Lower leg skin (tissue), 4 donors: ENCODE results near the gene POC1A. TPM values are rescaled to one million over a fixed set of nuclear protein-coding genes. Genes with fewer than 3 reads are reported as not detected.

Source experiments
- DNase-seq, 2 donors: peaks; one replicate each; pipeline ENCODE4 v3.0.0-alpha.2; 2019; ENCODE audit warnings: low spot score in 2 of 2
- H3K4me3 ChIP-seq: fragments of 200-600 bp; sonication (generic); 2 replicates; pipeline ENCODE4 v1.5.1; 2017; ENCODE audit warnings: mild to moderate bottlenecking, low read depth; ENCODE audit not compliant: poor library complexity, severe bottlenecking
- POLR2A ChIP-seq, 2 donors: fragments of 450-650 bp; IDR thresholded peaks; one replicate each; pipeline ENCODE4 v1.6.1; 2016 to 2017; ENCODE audit warnings: antibody characterized with exemption in 2 of 2, mild to moderate bottlenecking in 1 of 2, moderate library complexity in 1 of 2
- WGBS, 2 donors: methylation state at CpG; one replicate each; pipeline ENCODE4 v1.1.5; 2018; 5-methylcytosine and 5-hydroxymethylcytosine counted together
- intact Hi-C: fragments of 100-400 bp; cut with DNase I; formaldehyde crosslinking; loops from one replicate; pipeline ENCODE4 v1.15.0; 2023; ENCODE audit warnings: low total_unique reads
- total RNA-seq, 4 donors: library from RNA; depleted of rRNA; stranded (reverse); fragments of >200 nt; gene quantifications; one replicate each; pipeline ENCODE4 v1.1.0, GENCODE V29; 2016
- TF ChIP-seq, protein P1 (sequence below), 3 donors: fragments of 450-650 bp; IDR thresholded peaks; one replicate each; pipeline ENCODE4 v1.5.1; 2016; ENCODE audit warnings: antibody characterized with exemption in 3 of 3, mild to moderate bottlenecking in 3 of 3, moderate library complexity in 2 of 3

Gene POC1A
- total RNA-seq, 4 donors from 2014 or later, result 1.6 to 4.9 (median 1.9) TPM

DNA sequence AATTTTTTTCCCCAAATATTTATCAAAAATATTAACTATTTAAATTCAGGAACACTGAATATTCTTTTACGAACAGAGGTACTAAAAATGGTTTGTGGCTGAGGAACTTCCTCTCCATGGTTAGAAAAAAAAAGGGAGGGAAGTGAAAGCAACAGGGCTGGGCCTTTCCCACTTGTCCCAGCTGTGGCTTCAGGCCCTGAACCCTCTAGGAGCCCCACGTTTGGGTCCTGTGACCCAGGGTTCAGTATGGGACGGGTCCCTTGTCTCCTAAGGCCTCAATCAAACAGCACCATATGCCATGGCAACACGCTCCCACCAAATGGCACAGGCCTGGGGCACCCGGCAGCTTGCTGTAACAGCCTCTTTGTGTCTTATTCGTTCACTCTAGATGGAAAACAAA lies 32.4 kb downstream of the POC1A start:
- intact Hi-C loops, result loop anchor here (5.0 kb wide), 1 partner anchor 120 kb away; no protein-coding TSS in a partner anchor
- DNase-seq, result no peak
- no peak for TF ChIP-seq POLR2A (IDR thresholded peaks at IDR 0.05)
- TF ChIP-seq, protein P1, sequence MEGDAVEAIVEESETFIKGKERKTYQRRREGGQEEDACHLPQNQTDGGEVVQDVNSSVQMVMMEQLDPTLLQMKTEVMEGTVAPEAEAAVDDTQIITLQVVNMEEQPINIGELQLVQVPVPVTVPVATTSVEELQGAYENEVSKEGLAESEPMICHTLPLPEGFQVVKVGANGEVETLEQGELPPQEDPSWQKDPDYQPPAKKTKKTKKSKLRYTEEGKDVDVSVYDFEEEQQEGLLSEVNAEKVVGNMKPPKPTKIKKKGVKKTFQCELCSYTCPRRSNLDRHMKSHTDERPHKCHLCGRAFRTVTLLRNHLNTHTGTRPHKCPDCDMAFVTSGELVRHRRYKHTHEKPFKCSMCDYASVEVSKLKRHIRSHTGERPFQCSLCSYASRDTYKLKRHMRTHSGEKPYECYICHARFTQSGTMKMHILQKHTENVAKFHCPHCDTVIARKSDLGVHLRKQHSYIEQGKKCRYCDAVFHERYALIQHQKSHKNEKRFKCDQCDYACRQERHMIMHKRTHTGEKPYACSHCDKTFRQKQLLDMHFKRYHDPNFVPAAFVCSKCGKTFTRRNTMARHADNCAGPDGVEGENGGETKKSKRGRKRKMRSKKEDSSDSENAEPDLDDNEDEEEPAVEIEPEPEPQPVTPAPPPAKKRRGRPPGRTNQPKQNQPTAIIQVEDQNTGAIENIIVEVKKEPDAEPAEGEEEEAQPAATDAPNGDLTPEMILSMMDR (IDR thresholded peaks at IDR 0.05), result no peak
- WGBS, 2 donors, result 65% methylated on average over 6 of the region's 6 CpGs
- no peak overlapping the region for H3K4me3 ChIP-seq

DNA sequence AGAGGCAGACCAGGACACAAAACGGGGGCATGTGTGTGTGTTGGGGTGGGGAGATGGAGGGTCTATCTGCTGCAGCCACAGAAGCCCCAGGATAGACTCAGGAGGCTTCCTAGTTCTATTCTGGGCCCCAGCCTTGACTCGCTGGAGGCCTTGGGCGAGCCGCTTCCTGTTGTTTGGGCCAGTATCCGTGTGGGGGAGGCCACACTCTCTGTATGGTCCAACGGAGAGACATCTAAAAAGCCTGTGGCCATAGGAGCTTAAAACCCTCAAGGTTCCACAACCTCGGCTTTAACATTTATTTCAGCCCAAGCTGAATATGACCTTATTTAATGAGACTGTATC lies 32.8 kb downstream of the POC1A start:
- DNase-seq, result no peak
- intact Hi-C loops, result loop anchor here (5.0 kb wide), 1 partner anchor 119 kb away; no protein-coding TSS in a partner anchor
- WGBS, 2 donors, result 24 to 40% methylated on average over 7 of the region's 7 CpGs
- no peak overlapping the region for H3K4me3 ChIP-seq
- TF ChIP-seq, protein P1 (IDR thresholded peaks at IDR 0.05), result no peak
- no peak for TF ChIP-seq POLR2A (IDR thresholded peaks at IDR 0.05)

DNA sequence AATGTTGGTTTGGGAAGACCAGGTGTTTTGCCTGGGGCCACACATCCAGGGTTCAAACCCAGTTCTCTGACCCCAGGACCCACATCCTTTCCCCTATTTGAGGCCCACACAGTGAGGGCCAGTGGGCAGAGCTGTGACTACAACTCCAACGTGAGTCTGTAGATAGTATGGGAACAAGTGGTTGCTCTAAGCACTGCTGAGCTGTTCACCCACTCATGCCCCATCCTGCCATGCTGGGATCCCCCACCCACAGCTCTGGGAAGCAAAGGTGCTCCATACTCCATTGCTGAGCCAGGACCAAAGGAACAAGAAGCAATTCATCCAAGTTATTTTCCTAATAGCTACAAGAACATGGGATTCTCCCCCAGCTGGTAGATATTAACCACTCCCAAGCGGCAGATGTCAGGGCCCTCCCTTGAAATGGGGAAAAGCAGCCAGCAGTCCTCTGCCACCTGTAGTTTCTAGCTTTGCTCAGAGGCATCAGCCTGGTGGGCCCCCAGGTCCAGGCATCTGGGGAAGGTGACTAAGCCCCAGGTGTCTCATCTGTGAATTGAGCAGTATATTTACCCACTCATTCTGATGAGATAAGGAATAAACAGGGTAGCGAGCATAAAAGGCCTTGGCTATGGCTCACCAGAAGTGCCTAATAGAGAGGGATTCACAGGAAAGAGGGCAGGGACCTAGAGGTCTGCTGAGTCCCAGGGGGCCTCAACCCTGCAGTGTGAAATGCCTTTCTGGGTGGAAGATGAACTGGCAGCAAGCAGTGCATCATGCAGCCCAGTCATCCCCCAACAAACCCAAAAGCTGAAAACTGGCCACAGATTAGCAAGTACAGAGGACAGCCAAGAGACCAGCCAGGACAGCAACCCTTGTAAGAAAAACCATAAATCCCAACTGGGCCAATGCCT lies 33.4 kb downstream of the POC1A start:
- intact Hi-C loops, result loop anchor here (5.0 kb wide), 1 partner anchor 119 kb away; no protein-coding TSS in a partner anchor
- H3K4me3 ChIP-seq, result no peak overlapping the region
- no peak for DNase-seq
- WGBS, 2 donors, result 33 to 58% methylated on average over 3 of the region's 3 CpGs
- TF ChIP-seq POLR2A (IDR thresholded peaks at IDR 0.05), result no peak
- TF ChIP-seq, protein P1 (IDR thresholded peaks at IDR 0.05), result no peak

DNA sequence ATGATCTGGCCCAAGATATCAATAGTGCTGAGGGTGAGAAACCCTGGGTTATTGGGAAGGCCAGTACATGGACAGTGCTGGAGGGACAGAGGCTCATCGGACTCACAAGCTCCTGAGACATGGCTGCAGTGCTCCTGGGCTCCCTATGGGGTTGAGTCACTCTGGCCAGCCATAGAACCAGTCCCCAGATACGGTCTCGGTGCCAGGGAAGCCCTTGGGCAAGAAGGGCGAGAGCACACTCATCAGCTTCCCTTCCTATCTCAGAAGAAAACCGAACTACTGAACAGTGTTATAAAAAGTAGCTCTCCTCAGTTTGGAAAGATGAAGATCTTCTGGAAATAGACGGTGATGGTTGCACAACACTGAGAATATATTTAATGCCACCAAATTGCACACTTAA lies 34.4 kb downstream of the POC1A start:
- intact Hi-C loops, result loop anchor here (2.0 to 5.0 kb wide), 2 partner anchors 67 to 118 kb away; no protein-coding TSS in a partner anchor
- WGBS, 2 donors, result 72 to 83% methylated on average over 6 of the region's 6 CpGs
- no peak for DNase-seq
- H3K4me3 ChIP-seq, result no peak overlapping the region
- TF ChIP-seq POLR2A (IDR thresholded peaks at IDR 0.05), result no peak

DNA sequence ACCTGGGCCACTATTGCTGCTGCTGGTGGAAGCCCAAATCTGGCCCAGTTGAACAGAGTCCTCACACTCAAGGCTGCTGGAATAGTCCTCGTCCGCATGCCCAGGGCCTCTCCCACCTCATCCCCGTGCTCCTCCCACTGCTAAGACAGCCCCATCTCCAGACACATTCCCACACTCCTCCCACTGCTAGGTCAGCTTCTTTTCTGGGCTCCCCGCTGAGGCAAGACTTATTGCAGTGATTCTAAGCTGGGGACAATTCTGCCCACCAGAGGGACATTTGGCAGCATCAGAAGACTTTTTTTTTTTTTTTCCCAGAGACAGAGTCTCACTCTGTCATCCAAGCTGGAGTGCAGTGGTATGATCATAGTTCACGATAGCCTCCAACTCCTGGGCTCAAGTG lies 35.1 kb downstream of the POC1A start:
- H3K4me3 ChIP-seq, result no peak overlapping the region
- TF ChIP-seq, protein P1 (IDR thresholded peaks at IDR 0.05), result no peak
- TF ChIP-seq POLR2A (IDR thresholded peaks at IDR 0.05), result no peak
- DNase-seq, result no peak
- 83 to 86% methylated on average over 5 of the region's 5 CpGs for WGBS, 2 donors
- intact Hi-C loops, result loop anchor here (2.0 kb wide), 1 partner anchor 66 kb away; no protein-coding TSS in a partner anchor

DNA sequence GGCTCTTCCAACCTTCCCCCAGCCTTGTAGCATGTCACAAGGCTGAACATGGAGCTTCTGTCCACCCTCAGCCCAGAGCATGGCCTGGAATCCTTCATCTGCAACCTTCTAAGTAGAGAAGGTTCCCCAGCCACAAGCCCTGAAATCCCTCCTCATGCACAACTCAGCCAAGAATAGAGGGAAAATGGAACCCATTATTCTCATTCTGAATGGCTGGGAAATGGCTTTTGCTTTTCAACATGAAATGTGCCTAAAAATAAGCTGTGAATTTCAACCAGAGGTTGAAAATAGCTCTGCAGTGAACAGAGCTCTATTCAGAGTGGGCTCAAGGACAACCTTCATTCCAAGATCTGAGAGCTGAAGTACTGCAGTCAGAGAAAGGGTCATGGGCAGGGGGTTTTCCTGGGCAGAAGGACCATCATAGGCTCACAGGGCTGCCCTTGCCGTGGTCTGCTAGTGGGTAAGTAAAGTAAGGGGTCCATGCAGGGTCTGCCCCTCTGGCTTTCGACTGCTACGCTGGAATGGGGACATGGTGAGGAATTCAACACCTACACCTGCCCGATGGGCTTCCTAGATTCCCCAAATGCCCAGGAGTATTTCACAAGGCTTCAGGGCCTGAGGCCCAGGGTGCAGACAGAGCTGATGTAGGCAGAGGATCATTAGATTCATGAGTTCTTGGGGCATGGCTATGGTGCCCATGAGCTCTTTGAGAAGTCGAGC lies 35.9 kb downstream of the POC1A start:
- intact Hi-C loops, result loop anchor here (2.0 kb wide), 1 partner anchor 66 kb away; no protein-coding TSS in a partner anchor
- no peak for TF ChIP-seq POLR2A (IDR thresholded peaks at IDR 0.05)
- TF ChIP-seq, protein P1 (IDR thresholded peaks at IDR 0.05), result no peak
- DNase-seq, result no peak
- WGBS, 2 donors, result 91 to 97% methylated on average over 5 of the region's 5 CpGs
- H3K4me3 ChIP-seq, result no peak overlapping the region
